HG03045 (cell line): ENCODE measurements around the gene ST3GAL2.

Experiments used
- ATAC-seq: cut with Tn5 transposase; IDR thresholded peaks from one replicate; pipeline ENCODE4 v1.9.1; 2021; ENCODE audit warnings: mild to moderate bottlenecking, moderate library complexity; ENCODE audit not compliant: unreplicated experiment

The ST3GAL2 gene

GRCh38 chr16:70440009-70440692 lies 1.3 kb upstream of the ST3GAL2 start:
- no peak for ATAC-seq

GRCh38 chr16:70438585-70438968 lies 323 bp downstream of the ST3GAL2 start:
- ATAC-seq, result no peak

GRCh38 chr16:70437582-70438557 lies 1.0 kb downstream of the ST3GAL2 start:
- ATAC-seq, result no peak

- ATAC-seq, result no peak
Observed at GRCh38 chr16:70437017-70437581, 1.8 kb downstream of the ST3GAL2 start.

- no peak for ATAC-seq
Observed at GRCh38 chr16:70434484-70435260, 4.2 kb downstream of the ST3GAL2 start.

- ATAC-seq, result no peak
Observed at GRCh38 chr16:70433458-70434103, 5.3 kb downstream of the ST3GAL2 start.

- no peak for ATAC-seq
Observed at GRCh38 chr16:70432723-70433457, 6.0 kb downstream of the ST3GAL2 start.

- ATAC-seq, result no peak
Observed at GRCh38 chr16:70432356-70432722, 6.6 kb downstream of the ST3GAL2 start.

- peak; percentile 46 for ATAC-seq
Observed at GRCh38 chr16:70430667-70431536, 8.0 kb downstream of the ST3GAL2 start.

- ATAC-seq, result no peak
Observed at GRCh38 chr16:70429888-70430666, 8.8 kb downstream of the ST3GAL2 start.

- ATAC-seq, result peak; percentile 42
Observed at GRCh38 chr16:70428178-70428998, 10.5 kb downstream of the ST3GAL2 start.

GRCh38 chr16:70427786-70428177 lies 11.1 kb downstream of the ST3GAL2 start:
- ATAC-seq, result no peak

GRCh38 chr16:70422543-70422942 lies 16.4 kb downstream of the ST3GAL2 start:
- no peak for ATAC-seq

- ATAC-seq, result no peak
Observed at GRCh38 chr16:70421473-70422311, 17.2 kb downstream of the ST3GAL2 start.

GRCh38 chr16:70421014-70421413 lies 17.9 kb downstream of the ST3GAL2 start:
- no peak for ATAC-seq
